Stimulated activated CD4-positive, alpha-beta T cell treated with anti-CD3 and anti-CD28 coated beads, Interleukin-15, amount 100 ng/mL, for 1 hour (primary cell): Measurements from ENCODE around the gene ZNF629.

Source experiments
- DNase-seq, 2 donors: peaks; one replicate each; pipeline ENCODE4 v3.0.0-alpha.2; 2020; ENCODE audit warnings: low read depth in 1 of 2, low spot score in 1 of 2

ZNF629 gene

GRCh38 chr16:30748634-30749445 lies 38.2 kb downstream of the ZNF629 start:
- no peak for DNase-seq

GRCh38 chr16:30747799-30748633 lies 39.0 kb downstream of the ZNF629 start, which contains the start of gene PHKG2:
Gene PHKG2, plus strand, starts transcription at chr16:30748425. Its CDS starts 396 bp downstream, at chr16:30748821.
- DNase-seq = peak; percentile 86 to 90

- no peak for DNase-seq
Measured at GRCh38 chr16:30747331-30747730, 39.7 kb downstream of the ZNF629 start.

GRCh38 chr16:30746638-30747175 lies 40.3 kb downstream of the ZNF629 start:
- no peak for DNase-seq

GRCh38 chr16:30745082-30745481 lies 41.9 kb downstream of the ZNF629 start:
- DNase-seq = no peak

- DNase-seq = no peak
Measured at GRCh38 chr16:30744183-30744582, 42.8 kb downstream of the ZNF629 start.

- no peak for DNase-seq
Measured at GRCh38 chr16:30743716-30744115, 43.3 kb downstream of the ZNF629 start.

GRCh38 chr16:30741461-30741914 lies 45.5 kb downstream of the ZNF629 start:
- no peak for DNase-seq

- no peak for DNase-seq
Measured at GRCh38 chr16:30740364-30741251, 46.4 kb downstream of the ZNF629 start.

- no peak for DNase-seq
Measured at GRCh38 chr16:30738984-30739951, 47.7 kb downstream of the ZNF629 start.

GRCh38 chr16:30737794-30738648 lies 49.0 kb downstream of the ZNF629 start:
- no peak for DNase-seq

GRCh38 chr16:30736995-30737793 lies 49.8 kb downstream of the ZNF629 start:
- no peak for DNase-seq

- DNase-seq = no peak
Measured at GRCh38 chr16:30731411-30731810, 55.6 kb downstream of the ZNF629 start.

GRCh38 chr16:30728899-30729672 lies 57.9 kb downstream of the ZNF629 start:
- no peak for DNase-seq
